GM18507 (cell line): ENCODE data around the gene TEX19.
A peak's percentile ranks its signal among the peaks of the same experiment; 100 is the strongest.

Experiments
- DNase-seq: peaks from one replicate; pipeline ENCODE4 v3.0.0; 2011; ENCODE audit warnings: low read depth; ENCODE audit not compliant: insufficient read length; ENCODE audit errors: extremely low spot score
- FAIRE-seq: peaks from 2 replicates; lab custom pipeline; 2011; peaks lifted over from hg19 to GRCh38; lab: Jason Lieb, UNC

TEX19 gene

DNA sequence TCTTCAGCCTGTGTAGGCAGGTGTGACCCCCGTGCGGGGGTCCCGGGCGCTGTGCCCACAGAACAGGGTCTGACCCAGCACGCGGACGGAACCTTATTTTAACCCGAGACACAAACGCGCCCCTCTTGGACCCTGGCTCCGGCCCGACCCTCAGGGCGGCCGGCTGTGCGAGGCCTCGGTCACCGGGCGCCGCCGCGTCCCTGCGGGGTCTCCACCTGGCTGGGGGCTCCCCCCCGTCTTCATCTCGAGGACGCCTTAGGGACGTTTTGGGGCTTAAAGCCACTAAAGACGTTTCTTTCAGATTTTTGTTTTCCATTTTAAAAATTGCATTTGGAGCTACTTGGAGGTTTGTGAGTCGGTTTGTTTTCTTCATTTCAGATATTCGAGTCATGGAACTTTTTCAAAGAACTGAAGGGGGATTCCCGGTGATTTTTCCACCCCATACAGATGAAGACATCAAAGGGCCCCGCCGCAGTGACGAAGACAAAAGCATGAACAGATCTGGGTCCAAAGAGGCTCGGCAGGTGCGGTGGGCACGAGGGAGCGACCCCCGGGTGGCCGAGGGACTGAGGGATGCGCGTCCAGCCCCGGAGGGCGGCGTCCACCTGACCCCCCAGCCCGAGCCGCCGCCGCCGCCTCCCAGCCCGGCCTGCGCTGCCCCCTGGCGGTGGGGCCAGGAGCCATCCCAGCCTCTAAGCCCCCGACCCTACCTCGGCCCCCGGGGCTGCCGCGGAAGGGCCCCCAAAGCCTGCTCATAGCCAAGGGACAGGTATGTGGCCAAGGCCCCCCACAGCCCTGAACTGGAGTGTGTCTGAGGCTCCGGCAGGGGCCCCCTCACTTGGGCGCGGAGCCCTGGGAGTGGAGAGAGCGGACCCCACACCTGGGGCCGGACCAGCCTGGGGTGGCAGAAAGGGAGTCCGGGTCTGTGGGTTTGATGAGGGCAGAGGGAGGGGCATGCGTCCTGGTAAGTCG is 37.8 kb upstream of the TEX19 start:
- FAIRE-seq (peak; percentile 44), DNase-seq (no peak)

DNA sequence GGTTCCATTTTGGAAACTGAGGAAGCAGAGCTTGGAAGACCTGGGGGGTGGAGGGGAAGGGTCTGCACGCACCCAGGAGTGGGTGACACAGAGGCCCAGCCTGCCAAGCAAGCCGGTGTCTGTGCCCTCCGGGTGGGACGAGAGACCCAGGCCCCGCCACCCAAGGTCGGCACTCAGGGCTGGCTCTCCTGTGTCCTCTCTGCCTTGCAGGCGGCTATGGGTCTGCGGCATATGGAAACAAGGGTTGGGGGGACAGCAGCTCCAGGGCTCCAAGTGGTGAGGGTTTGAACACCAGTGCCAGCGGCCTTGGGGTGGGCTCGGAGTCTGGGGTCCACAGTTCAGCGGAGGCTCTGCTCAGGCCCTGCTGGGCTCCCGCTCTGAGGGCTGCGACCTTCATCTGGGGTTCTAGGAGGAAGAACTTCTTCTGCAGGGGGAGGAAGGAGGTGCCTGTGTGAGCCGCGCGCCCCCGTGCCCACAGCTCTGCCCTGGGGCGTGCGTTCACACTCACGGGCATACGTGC is 37.0 kb upstream of the TEX19 start:
- FAIRE-seq (no peak), DNase-seq (no peak)

GRCh38 chr17:82322526-82323453 is 36.3 kb upstream of the TEX19 start:
- DNase-seq (no peak), FAIRE-seq (no peak)

GRCh38 chr17:82323514-82324234 is 35.4 kb upstream of the TEX19 start:
- DNase-seq (no peak), FAIRE-seq (no peak)

DNA sequence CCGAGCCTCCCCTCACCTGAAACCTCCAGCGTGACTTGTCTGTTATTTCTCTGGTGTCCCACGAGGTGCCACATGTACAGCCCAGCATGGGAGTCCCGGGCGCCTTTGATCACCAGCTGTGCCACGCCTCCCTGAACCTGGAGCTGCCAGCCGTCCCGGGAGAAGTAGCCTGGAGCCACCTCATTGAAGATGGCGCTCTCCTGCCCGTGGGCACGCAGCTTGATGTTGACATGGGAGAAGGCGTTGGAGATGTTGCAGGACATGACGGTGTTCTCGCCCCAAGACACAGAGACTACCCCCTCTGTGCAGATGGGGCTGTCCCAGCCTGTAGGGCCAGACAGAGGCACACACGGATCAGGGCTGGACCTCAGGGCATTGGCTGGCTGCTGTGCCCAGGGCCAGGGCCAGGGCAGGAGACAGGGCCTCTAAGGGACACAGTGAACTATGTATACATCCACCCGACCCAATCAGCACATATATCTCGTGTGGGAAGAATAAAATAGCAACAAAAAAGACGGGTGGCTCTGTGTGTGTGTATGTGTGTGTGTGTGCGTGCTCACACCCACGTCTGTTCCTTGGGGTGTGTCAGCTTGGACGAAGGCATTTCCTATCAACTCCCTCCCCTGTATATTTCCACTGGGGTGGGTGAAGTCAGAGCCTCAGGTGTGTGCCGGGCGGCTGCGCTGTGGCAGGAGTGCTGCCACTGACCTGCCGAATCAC is 34.3 kb upstream of the TEX19 start:
- DNase-seq = no peak

GRCh38 chr17:82325286-82326180 is 33.5 kb upstream of the TEX19 start:
- DNase-seq = no peak
- FAIRE-seq = no peak

More for the DNA sequence above, 34.3 kb upstream of the TEX19 start:
- no peak for FAIRE-seq

- DNase-seq = no peak
- FAIRE-seq = no peak
Measured at GRCh38 chr17:82327289-82327688, 31.8 kb upstream of the TEX19 start.

GRCh38 chr17:82327757-82328140 is 31.3 kb upstream of the TEX19 start:
- no peak for DNase-seq
- no peak for FAIRE-seq

DNA sequence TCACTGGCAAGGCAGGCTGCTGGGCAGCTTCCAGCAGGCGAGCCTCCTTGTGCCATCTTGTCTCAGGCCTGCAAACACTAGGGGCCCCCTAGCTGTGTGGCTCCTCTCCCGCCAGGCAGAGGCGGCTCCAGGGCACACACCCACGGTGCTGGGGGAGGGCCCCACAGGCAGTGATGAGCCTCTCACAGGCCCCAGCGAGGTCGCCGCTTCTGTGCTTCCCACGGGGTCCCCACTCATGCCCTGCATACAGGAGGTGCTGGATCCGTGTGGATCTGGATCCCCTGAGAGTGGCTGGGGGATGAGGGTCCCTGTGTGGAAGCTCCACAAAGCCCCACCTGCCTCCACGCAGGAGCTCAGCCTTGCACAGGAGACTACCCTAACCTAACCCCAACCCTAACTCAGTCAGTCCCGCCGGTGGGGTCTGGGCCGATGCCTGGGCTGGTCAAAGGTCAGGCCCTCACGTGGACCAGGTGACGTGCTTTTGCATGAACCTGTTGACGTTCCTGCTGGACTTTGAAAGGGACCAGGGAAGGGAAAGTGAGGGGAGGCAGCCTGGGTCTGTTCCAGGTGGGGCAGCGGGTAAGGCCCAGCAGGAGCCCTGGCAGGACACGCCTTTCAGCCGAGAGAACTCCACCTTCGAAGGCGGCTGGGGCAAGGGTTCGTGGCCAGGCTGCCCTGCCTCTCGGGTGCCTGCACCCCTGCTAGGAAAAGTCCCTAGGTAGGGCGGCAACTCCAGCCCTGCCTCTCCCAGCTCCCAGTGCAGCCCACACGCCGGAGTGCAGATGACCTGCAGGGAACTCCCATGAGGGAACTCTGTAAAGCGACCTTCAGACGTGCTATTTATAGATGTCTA is 30.7 kb upstream of the TEX19 start:
- no peak for FAIRE-seq

DNA sequence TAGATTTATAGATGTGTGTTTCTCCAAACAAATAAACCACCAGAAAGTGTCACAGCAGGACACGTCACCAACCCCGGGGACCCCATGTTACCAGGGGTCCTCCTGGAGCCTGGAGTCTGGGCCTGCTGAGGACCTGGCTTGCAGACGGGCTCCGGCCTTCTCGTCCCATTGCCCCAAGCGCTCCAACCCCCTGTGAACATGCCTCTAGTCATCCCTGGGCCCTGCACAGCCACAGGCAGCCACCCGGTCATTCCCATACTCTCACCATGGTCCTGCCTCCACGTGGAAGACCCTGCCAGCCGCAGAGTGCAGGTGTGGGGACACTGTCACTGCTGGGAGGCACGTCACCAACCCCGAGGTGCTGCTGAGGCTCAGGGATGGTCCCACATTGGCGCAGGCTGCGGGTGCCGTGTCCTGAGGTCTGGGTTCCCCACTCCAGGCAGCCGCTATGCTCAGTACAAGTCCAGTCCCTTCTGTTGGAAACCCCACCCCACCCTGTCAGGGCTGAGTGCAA is 30.0 kb upstream of the TEX19 start:
- no peak for DNase-seq
- no peak for FAIRE-seq

More for the DNA sequence above, 30.7 kb upstream of the TEX19 start:
- DNase-seq = no peak

DNA sequence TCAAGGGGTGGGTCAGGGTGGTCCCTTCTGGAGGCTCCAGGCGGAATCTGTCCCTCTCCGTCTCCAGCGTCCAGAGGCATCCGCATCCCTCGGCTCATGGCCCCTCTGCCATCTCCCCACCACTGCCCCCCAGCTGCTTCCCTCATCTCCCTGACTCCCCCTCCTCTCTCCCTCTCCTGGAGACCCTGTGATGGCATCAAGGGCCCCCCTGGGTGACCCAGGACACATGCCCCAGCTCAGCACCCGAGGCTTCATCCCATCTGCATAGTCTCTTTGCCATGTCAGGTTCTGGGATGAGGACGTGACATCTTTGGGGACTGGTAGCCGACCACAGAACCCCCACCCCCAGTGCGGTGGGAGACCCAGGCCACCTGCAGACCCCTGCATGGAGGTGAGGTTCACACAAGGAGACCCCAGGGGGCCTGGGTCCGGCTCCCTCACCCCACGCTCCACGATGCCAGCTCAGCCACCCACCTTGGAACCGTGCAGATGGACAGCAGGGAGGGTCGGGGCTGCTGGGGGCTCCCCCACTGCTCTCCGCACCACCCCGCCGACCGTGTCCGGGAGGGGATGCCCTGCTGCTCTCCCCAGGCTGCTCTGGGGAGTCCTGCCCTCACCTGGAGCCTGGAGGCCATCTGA is 29.2 kb upstream of the TEX19 start:
- DNase-seq (no peak), FAIRE-seq (no peak)

DNA sequence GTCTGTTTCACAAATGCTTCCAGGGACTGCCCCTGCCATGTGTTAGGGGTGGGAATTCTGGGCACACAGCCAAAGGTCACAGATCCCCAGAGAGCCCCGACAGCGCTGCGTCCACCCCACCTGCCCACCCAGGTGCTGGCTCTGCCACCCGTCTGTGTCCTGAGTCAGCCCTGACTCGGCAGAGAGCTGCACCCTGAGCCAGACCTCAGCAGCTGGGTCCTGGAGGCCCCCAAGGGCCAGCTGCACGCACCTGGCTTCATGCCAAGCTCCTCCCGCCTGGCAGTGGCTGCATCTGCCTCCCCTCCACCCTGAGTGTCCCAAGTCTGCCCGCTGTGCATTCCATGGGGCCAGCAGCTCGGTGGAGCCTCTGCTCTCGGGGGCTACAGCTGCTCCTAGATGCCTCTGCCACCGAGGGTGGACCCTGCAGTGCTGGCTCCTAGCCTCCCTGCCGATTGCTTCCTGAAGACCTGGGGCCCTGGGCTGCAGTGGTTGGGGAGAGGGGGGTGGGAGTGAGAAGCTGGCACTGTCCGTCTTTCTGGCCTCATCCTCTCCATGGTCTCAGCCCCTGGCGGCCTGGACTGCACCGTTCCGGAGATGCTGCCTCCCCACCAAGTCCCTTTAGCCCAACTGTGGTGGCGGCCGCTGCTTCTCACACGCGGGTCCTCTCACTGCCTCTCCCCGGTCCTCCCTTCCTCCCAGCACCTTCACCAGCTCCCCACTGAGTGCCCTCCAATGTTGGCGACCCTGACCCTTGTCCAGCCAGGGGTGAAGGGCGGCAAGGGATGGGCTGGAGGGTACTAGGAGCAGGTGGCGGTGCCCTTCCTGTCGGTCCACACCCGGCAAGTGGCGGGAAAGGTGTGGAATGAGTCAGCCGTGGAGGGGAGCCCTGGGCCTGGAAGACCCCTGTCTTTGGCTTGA is 28.5 kb upstream of the TEX19 start:
- FAIRE-seq (no peak), DNase-seq (no peak)

DNA sequence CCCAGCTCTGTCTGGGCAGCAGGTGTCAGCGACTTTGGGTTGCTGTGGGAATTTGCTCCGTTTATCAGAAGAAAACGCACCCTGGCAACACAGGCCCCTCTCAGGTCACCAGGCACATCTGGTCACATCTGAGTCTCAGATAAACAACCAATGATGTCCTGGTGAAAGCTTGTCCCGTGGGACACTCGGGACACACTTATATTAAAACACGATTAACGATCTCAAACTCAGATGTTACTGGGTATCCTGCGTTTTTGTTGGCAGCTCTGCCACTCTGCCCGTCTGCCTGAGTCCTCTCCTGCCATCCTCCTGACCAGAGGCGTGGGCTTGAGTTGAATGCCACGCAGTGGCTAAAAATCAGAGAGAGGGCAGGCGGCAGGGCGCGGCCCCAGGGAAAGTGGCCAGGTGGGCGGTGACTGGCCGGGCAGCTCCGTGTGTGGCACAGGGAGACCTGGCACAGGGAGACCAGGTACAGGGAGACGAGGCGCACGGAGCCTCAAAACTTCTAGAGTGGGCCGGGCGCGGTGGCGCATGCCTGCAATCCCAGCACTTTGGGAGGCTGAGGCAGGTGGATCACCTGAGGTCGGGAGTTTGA is 27.6 kb upstream of the TEX19 start:
- FAIRE-seq (no peak), DNase-seq (no peak)

DNA sequence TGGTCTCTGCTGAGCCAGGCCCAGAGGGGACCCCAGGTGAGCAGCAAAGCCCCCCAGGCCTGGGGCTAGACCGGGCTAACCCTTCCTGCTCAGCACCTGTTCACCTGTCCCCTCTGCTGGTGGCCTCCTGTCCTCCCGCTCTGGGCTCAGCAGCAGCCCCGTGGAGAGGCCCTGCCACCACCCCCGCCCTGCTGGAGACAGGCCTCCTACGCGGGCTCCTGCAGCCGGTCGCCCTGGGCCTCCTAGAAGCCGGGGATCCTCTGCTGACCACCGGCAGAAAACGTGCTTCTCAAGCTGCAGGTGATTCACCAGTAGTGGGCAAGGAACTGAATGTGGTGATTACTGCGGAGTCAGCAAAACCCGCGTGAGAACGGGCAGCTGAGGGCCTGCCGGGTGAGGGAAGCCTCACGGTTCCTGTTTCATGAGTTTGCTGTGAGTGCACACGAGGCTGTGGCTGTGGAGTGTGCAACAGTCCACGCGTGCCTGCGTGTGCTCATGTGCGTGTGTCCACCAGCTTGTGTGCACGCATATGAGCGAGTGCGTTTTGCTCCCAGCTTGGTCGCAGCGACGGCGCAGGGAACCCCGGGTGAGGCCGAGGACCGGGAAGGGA is 26.3 kb upstream of the TEX19 start:
- no peak for DNase-seq
- no peak for FAIRE-seq
